ENCODE results near the gene KLHL14.

Gene KLHL14

DNA sequence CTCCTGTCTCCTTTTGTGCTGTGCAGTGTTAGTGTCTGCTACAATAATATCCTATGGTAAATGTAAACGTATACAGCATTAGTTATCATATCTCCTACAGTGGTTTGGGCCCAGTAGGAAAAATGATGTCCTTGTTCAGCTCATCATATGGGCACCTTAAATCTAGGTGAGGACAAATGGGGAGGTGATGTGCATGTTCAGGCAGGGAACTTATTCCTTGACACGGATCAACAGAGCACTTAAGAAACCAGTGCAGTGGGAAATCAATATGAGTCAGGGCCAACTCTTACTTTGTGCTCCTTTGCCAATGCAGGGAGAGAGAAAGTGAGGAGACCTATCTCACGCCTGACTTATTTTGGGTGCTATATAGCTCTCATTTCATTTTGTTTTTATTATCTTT lies 76.4 kb downstream of the KLHL14 start:
- Histone ChIP-seq H3K9ac (ENCODE audit: low read depth in 1 of 2, low read length in 2 of 2) (no peak overlapping the region), H3K27me3 (ENCODE audit: control insufficient read depth in 1 of 2, insufficient read depth in 2 of 2, low read length in 2 of 2) (no peaks in the 10 kb centered on the region), H3K9me3 (ENCODE audit: control insufficient read depth in 1 of 2, low read length in 2 of 2) (no peaks in the 10 kb centered on the region), H3K36me3 (ENCODE audit: control insufficient read depth in 1 of 2, insufficient read depth in 2 of 2, low read length in 2 of 2) (no peaks in the 10 kb centered on the region), H3K27ac (ENCODE audit: low read depth, low read length) (no peak overlapping the region), H3K4me1 (ENCODE audit: control insufficient read depth in 1 of 2, insufficient read depth in 2 of 2, low read length in 2 of 2) (no peaks in the 10 kb centered on the region), H3K4me3 (ENCODE audit: low read depth in 1 of 2, low read length in 2 of 2) (no peak overlapping the region)

DNA sequence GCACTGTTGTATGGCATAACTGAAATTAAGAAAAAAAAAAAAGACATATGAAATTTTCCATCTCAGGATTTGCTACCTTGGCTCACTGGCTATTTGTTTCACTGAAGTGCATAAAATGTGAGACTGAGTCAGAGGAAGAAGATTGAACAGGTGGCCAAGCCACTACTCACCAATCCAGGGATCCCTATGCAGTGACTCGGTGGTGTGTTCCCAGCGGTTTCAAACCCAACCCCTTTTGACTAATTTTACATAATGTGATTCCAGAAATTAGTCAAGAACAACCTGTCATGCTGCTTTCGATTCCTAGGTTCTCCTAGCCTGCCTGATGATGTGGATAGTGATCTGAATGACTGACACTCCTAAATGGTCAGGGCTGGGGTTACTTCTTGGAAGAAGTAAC lies 77.3 kb downstream of the KLHL14 start:
- H3K27me3 ChIP-seq (ENCODE audit: control insufficient read depth in 1 of 2, insufficient read depth in 2 of 2, low read length in 2 of 2) = no peaks in the 10 kb centered on the region
- no peaks in the 10 kb centered on the region for H3K4me1 ChIP-seq (ENCODE audit: control insufficient read depth in 1 of 2, insufficient read depth in 2 of 2, low read length in 2 of 2)
- H3K27ac ChIP-seq (ENCODE audit: low read depth, low read length) = no peak overlapping the region
- no peak overlapping the region for H3K4me3 ChIP-seq (ENCODE audit: low read depth in 1 of 2, low read length in 2 of 2)
- H3K9me3 ChIP-seq (ENCODE audit: control insufficient read depth in 1 of 2, low read length in 2 of 2) = no peaks in the 10 kb centered on the region
- no peak overlapping the region for H3K9ac ChIP-seq (ENCODE audit: low read depth in 1 of 2, low read length in 2 of 2)
- no peaks in the 10 kb centered on the region for H3K36me3 ChIP-seq (ENCODE audit: control insufficient read depth in 1 of 2, insufficient read depth in 2 of 2, low read length in 2 of 2)

DNA sequence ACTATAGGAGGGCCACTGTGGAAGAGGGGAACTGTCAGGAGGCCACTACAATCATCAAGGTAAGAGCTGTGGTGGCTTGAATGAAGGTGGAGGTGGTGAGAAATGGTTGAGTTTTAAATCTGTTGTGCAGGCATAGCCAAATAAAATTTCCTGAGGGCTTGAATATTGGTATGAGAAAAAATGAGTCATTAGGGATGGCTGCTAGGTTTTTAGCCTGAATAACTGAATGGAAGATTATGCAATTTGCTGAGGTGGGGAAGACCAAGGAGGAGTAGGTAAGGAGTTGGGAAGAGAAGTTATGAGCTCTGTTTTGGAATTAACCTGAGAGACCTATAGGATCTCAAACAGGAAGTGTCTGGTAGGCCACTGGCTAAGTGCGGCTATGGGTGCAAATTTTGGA lies 84.0 kb downstream of the KLHL14 start:
- H3K4me3 ChIP-seq (ENCODE audit: low read depth in 1 of 2, low read length in 2 of 2) = no peak overlapping the region
- no peaks in the 10 kb centered on the region for H3K4me1 ChIP-seq (ENCODE audit: control insufficient read depth in 1 of 2, insufficient read depth in 2 of 2, low read length in 2 of 2)
- no peaks in the 10 kb centered on the region for H3K9me3 ChIP-seq (ENCODE audit: control insufficient read depth in 1 of 2, low read length in 2 of 2)
- H3K27ac ChIP-seq (ENCODE audit: low read depth, low read length) = no peak overlapping the region
- no peaks in the 10 kb centered on the region for H3K36me3 ChIP-seq (ENCODE audit: control insufficient read depth in 1 of 2, insufficient read depth in 2 of 2, low read length in 2 of 2)
- no peak overlapping the region for H3K9ac ChIP-seq (ENCODE audit: low read depth in 1 of 2, low read length in 2 of 2)
- no peaks in the 10 kb centered on the region for H3K27me3 ChIP-seq (ENCODE audit: control insufficient read depth in 1 of 2, insufficient read depth in 2 of 2, low read length in 2 of 2)

DNA sequence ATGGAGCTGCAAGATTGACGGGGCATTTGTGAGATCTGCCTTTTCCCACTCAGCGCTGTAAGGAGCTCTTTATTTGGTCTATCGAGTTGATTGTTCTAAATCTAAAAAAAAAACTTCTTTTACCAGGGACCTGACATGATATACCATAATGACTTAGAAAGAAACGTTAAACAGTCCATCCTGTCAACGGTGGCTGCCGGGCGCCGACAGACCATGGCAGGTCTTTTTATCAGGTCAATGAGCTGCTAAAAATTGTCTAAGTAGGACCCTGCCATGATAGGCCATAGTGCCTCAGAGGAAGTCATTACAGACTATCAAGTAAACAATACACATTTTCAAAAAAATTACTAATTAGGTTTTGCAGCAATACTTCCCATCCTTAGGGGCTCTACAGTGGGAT lies 87.9 kb downstream of the KLHL14 start:
- Histone ChIP-seq H3K9me3 (ENCODE audit: control insufficient read depth in 1 of 2, low read length in 2 of 2) (no peaks in the 10 kb centered on the region), H3K27me3 (ENCODE audit: control insufficient read depth in 1 of 2, insufficient read depth in 2 of 2, low read length in 2 of 2) (no peaks in the 10 kb centered on the region), H3K4me1 (ENCODE audit: control insufficient read depth in 1 of 2, insufficient read depth in 2 of 2, low read length in 2 of 2) (no peaks in the 10 kb centered on the region), H3K9ac (ENCODE audit: low read depth in 1 of 2, low read length in 2 of 2) (no peak overlapping the region), H3K36me3 (ENCODE audit: control insufficient read depth in 1 of 2, insufficient read depth in 2 of 2, low read length in 2 of 2) (no peaks in the 10 kb centered on the region), H3K27ac (ENCODE audit: low read depth, low read length) (no peak overlapping the region), H3K4me3 (ENCODE audit: low read depth in 1 of 2, low read length in 2 of 2) (no peak overlapping the region)

DNA sequence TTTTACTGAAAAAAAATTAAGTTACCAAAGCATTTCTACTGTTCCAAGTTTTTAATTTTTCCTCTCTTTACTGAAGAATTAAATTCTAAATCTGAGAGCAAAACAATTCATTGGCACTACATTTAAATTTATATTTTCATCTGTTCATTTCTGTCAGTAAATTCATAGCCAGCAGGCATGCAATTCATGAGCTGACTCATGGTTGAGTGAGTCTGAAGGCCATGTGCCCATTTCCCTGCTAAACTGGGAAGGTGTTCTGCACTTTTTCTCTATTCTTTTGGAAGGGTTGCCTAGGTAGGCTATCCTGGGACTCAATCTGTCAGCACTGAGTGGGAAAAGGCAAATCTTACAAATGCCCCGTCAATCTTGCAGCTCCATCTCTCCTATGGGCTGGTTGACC lies 88.7 kb downstream of the KLHL14 start:
- H3K4me3 ChIP-seq (ENCODE audit: low read depth in 1 of 2, low read length in 2 of 2) = no peak overlapping the region
- H3K36me3 ChIP-seq (ENCODE audit: control insufficient read depth in 1 of 2, insufficient read depth in 2 of 2, low read length in 2 of 2) = no peaks in the 10 kb centered on the region
- no peaks in the 10 kb centered on the region for H3K9me3 ChIP-seq (ENCODE audit: control insufficient read depth in 1 of 2, low read length in 2 of 2)
- no peaks in the 10 kb centered on the region for H3K4me1 ChIP-seq (ENCODE audit: control insufficient read depth in 1 of 2, insufficient read depth in 2 of 2, low read length in 2 of 2)
- no peak overlapping the region for H3K9ac ChIP-seq (ENCODE audit: low read depth in 1 of 2, low read length in 2 of 2)
- H3K27ac ChIP-seq (ENCODE audit: low read depth, low read length) = no peak overlapping the region
- H3K27me3 ChIP-seq (ENCODE audit: control insufficient read depth in 1 of 2, insufficient read depth in 2 of 2, low read length in 2 of 2) = no peaks in the 10 kb centered on the region

DNA sequence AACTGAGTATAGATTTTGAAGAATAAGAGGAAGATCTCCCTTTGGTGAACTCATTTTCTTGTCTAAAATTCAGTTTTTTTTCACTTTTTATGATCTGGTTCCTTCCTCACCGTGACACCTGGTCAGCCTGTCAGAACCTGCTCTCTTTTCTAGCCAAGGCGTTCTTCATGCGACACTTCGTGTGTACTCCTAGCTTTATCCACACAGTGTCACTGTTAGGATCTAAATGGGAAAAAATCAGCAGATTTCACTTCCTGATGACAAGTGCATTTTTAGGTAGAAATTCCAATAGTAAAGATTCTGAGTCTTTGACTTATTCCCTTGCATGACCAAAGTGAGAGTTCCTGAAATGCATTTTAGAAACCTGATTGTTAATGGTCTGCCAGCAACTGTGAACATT lies 89.8 kb downstream of the KLHL14 start:
- Histone ChIP-seq H3K36me3 (ENCODE audit: control insufficient read depth in 1 of 2, insufficient read depth in 2 of 2, low read length in 2 of 2) (no peaks in the 10 kb centered on the region), H3K27me3 (ENCODE audit: control insufficient read depth in 1 of 2, insufficient read depth in 2 of 2, low read length in 2 of 2) (no peaks in the 10 kb centered on the region), H3K27ac (ENCODE audit: low read depth, low read length) (no peak overlapping the region), H3K4me1 (ENCODE audit: control insufficient read depth in 1 of 2, insufficient read depth in 2 of 2, low read length in 2 of 2) (no peaks in the 10 kb centered on the region), H3K9ac (ENCODE audit: low read depth in 1 of 2, low read length in 2 of 2) (no peak overlapping the region), H3K4me3 (ENCODE audit: low read depth in 1 of 2, low read length in 2 of 2) (no peak overlapping the region), H3K9me3 (ENCODE audit: control insufficient read depth in 1 of 2, low read length in 2 of 2) (no peaks in the 10 kb centered on the region)

DNA sequence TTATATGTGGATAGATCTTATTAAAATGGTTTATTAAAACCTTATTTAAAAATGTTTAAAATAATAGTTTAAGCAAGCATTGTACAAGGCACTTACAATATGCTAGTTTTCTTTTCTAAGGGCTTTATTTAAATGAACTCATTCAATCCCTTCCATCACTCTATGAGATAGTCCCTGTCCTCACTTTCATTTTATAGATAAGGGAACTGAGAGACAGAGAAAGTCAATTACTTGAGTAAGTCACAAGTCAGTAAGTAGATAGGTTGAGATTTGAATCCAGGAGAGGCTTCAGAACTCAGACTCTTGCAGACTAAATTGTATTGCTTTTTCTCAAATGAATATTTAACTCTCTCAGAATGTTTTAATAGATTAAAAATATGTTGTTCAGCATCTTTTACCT lies 95.2 kb downstream of the KLHL14 start:
- Histone ChIP-seq H3K4me3 (ENCODE audit: low read depth in 1 of 2, low read length in 2 of 2) (no peak overlapping the region), H3K36me3 (ENCODE audit: control insufficient read depth in 1 of 2, insufficient read depth in 2 of 2, low read length in 2 of 2) (no peaks in the 10 kb centered on the region)

DNA sequence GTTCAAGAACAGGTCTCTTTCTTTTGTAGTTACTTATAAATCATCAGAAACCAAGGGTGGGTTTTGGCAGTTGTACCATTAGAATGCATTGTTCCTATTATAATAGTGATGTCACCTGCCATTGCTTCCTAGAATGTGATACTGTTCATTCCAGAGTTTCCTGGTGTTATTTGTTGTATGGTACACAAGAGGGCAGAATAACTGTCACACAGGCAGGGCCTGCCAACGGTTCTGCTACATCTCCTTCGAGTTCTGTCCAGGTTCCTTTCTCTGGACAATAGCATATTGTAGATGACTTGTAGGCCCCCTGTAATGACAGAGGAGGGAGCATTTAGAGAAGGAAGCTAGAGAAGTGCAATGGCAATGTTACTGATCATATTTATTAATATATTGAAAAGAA lies 98.3 kb downstream of the KLHL14 start:
- Histone ChIP-seq H3K27ac (ENCODE audit: low read depth, low read length) (no peak overlapping the region), H3K9ac (ENCODE audit: low read depth in 1 of 2, low read length in 2 of 2) (no peak overlapping the region), H3K9me3 (ENCODE audit: control insufficient read depth in 1 of 2, low read length in 2 of 2) (no peaks in the 10 kb centered on the region), H3K27me3 (ENCODE audit: control insufficient read depth in 1 of 2, insufficient read depth in 2 of 2, low read length in 2 of 2) (no peaks in the 10 kb centered on the region), H3K36me3 (ENCODE audit: control insufficient read depth in 1 of 2, insufficient read depth in 2 of 2, low read length in 2 of 2) (no peaks in the 10 kb centered on the region), H3K4me3 (ENCODE audit: low read depth in 1 of 2, low read length in 2 of 2) (no peak overlapping the region), H3K4me1 (ENCODE audit: control insufficient read depth in 1 of 2, insufficient read depth in 2 of 2, low read length in 2 of 2) (no peaks in the 10 kb centered on the region)

More for the DNA sequence above, 95.2 kb downstream of the KLHL14 start:
- Histone ChIP-seq H3K9ac (ENCODE audit: low read depth in 1 of 2, low read length in 2 of 2) (no peak overlapping the region), H3K27me3 (ENCODE audit: control insufficient read depth in 1 of 2, insufficient read depth in 2 of 2, low read length in 2 of 2) (no peaks in the 10 kb centered on the region), H3K9me3 (ENCODE audit: control insufficient read depth in 1 of 2, low read length in 2 of 2) (no peaks in the 10 kb centered on the region), H3K27ac (ENCODE audit: low read depth, low read length) (no peak overlapping the region), H3K4me1 (ENCODE audit: control insufficient read depth in 1 of 2, insufficient read depth in 2 of 2, low read length in 2 of 2) (no peaks in the 10 kb centered on the region)

DNA sequence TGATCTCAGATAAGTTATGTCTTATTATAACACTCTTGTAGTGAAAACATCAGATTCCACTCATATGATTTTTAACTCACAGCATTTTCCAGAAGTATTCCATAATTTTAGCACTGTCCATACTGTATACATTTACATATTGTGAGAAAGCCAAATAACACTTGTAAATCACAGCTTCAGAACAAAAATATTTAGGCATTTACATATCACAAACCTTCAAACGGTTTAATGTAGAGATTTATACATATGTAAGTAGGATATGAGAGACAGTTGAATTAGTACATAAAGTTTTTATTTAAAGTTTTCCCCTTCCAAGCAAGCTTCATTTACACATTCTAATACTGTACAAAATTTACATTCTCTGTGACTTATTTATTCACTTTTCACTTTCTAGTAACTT lies 100.4 kb downstream of the KLHL14 start:
- Histone ChIP-seq H3K36me3 (ENCODE audit: control insufficient read depth in 1 of 2, insufficient read depth in 2 of 2, low read length in 2 of 2) (no peaks in the 10 kb centered on the region), H3K9me3 (ENCODE audit: control insufficient read depth in 1 of 2, low read length in 2 of 2) (no peaks in the 10 kb centered on the region), H3K9ac (ENCODE audit: low read depth in 1 of 2, low read length in 2 of 2) (no peak overlapping the region), H3K4me3 (ENCODE audit: low read depth in 1 of 2, low read length in 2 of 2) (no peak overlapping the region), H3K27ac (ENCODE audit: low read depth, low read length) (no peak overlapping the region), H3K27me3 (ENCODE audit: control insufficient read depth in 1 of 2, insufficient read depth in 2 of 2, low read length in 2 of 2) (no peaks in the 10 kb centered on the region), H3K4me1 (ENCODE audit: control insufficient read depth in 1 of 2, insufficient read depth in 2 of 2, low read length in 2 of 2) (no peaks in the 10 kb centered on the region)

DNA sequence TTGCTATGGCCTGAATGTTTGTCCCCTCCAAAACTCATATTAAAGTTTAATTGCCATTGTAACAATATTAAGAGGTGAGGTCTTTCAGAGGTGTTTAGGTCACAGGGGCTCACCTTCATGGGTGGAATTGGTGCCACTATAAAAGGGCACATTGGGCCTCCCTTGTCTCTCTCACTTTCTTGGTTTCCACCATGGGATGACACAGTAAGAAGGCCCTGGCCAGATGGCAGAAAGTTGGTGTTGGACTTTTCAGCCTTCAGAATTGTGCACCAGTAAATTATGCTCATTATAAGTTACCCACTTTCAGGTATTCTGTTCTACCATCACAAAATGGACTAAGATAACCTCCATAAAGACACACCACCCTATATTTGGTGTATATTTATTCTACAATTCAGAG lies 102.1 kb downstream of the KLHL14 start:
- H3K4me1 ChIP-seq (ENCODE audit: control insufficient read depth in 1 of 2, insufficient read depth in 2 of 2, low read length in 2 of 2) = no peaks in the 10 kb centered on the region
- H3K27ac ChIP-seq (ENCODE audit: low read depth, low read length) = no peak overlapping the region
- no peak overlapping the region for H3K4me3 ChIP-seq (ENCODE audit: low read depth in 1 of 2, low read length in 2 of 2)
- no peak overlapping the region for H3K9ac ChIP-seq (ENCODE audit: low read depth in 1 of 2, low read length in 2 of 2)
- no peaks in the 10 kb centered on the region for H3K27me3 ChIP-seq (ENCODE audit: control insufficient read depth in 1 of 2, insufficient read depth in 2 of 2, low read length in 2 of 2)
- H3K9me3 ChIP-seq (ENCODE audit: control insufficient read depth in 1 of 2, low read length in 2 of 2) = no peaks in the 10 kb centered on the region
- no peaks in the 10 kb centered on the region for H3K36me3 ChIP-seq (ENCODE audit: control insufficient read depth in 1 of 2, insufficient read depth in 2 of 2, low read length in 2 of 2)

DNA sequence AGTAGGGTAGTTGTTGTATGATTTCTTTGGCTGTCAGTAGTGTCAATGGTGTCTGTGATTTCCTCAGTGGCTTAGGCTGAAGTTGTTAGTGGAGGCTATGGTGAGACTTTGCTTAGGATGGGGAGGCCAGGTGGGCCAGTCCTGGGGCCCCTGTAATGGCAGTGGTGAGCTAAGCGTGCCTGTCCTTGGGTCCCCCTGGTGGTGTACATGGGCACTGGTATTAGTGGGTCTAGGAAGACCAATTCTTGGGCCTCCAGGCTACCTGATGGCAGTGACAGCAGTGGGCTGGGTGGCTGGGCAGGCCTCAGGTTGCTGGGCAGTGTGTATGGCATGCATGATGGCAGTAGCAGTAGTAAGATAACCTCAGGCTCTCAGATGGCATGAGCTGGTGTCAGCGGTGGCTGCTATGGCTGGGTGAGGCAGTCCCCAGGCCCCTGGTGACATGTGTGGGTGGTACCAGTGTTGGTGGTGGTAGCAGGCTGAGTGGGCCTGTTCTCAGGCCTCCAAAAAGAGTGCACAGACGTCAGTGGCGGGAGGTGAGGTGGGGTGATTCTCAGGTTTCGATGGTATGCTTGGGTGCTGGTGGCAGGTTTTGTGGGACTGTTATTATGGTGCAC lies 103.2 kb downstream of the KLHL14 start:
- H3K36me3 ChIP-seq (ENCODE audit: control insufficient read depth in 1 of 2, insufficient read depth in 2 of 2, low read length in 2 of 2) = no peaks in the 10 kb centered on the region
- no peaks in the 10 kb centered on the region for H3K4me1 ChIP-seq (ENCODE audit: control insufficient read depth in 1 of 2, insufficient read depth in 2 of 2, low read length in 2 of 2)
- no peaks in the 10 kb centered on the region for H3K27me3 ChIP-seq (ENCODE audit: control insufficient read depth in 1 of 2, insufficient read depth in 2 of 2, low read length in 2 of 2)
- H3K9me3 ChIP-seq (ENCODE audit: control insufficient read depth in 1 of 2, low read length in 2 of 2) = no peaks in the 10 kb centered on the region
- no peak overlapping the region for H3K4me3 ChIP-seq (ENCODE audit: low read depth in 1 of 2, low read length in 2 of 2)
- H3K27ac ChIP-seq (ENCODE audit: low read depth, low read length) = no peak overlapping the region
- H3K9ac ChIP-seq (ENCODE audit: low read depth in 1 of 2, low read length in 2 of 2) = no peak overlapping the region
